ENCODE measurements around the gene KCTD5.
"Not testable (repeated sequence)": the region's sequence is repeated elsewhere in the genome, so short reads cannot be mapped to it uniquely, and the experiment has no call there.

DNA sequence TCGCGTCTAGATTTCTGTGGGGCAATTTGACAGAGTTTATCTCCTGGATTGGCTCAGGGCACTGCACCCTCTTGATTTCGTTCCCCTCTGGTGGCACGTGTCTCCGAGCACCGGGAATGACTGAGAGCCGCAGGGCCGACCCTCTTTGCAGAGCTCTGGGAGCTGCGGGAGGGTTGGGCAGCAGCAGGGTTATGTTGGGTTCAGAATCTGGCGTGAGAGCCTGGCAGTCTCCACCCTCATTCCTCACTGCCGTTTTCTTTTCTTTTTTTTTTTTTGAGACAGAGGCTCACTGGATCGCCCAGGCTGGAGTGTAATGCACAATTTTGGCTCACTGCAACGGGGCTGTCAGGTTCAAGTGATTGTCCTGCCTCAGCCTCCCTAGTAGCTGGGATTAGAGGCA, 7.1 kb downstream of the KCTD5 start:
- TF ChIP-seq EZH2phosphoT487 (IDR thresholded peaks at IDR 0.05) = not testable (repeated sequence)
- TF ChIP-seq, protein P1, sequence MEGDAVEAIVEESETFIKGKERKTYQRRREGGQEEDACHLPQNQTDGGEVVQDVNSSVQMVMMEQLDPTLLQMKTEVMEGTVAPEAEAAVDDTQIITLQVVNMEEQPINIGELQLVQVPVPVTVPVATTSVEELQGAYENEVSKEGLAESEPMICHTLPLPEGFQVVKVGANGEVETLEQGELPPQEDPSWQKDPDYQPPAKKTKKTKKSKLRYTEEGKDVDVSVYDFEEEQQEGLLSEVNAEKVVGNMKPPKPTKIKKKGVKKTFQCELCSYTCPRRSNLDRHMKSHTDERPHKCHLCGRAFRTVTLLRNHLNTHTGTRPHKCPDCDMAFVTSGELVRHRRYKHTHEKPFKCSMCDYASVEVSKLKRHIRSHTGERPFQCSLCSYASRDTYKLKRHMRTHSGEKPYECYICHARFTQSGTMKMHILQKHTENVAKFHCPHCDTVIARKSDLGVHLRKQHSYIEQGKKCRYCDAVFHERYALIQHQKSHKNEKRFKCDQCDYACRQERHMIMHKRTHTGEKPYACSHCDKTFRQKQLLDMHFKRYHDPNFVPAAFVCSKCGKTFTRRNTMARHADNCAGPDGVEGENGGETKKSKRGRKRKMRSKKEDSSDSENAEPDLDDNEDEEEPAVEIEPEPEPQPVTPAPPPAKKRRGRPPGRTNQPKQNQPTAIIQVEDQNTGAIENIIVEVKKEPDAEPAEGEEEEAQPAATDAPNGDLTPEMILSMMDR (IDR thresholded peaks at IDR 0.05) = not testable (repeated sequence)

Data from neural progenitor cell (in vitro differentiated cells).